Neural progenitor cell (in vitro differentiated cells): ENCODE data around the gene VARS2. TPM values are rescaled to one million over a fixed set of nuclear protein-coding genes. Genes with fewer than 3 reads are reported as not detected.
A peak's percentile ranks its signal among the peaks of the same experiment; 100 is the strongest.

Source experiments
- DNase-seq: peaks from one replicate; pipeline ENCODE4 v3.0.0-alpha.2; 2016; ENCODE audit warnings: low spot score
- H2AFZ ChIP-seq: fragments of 200-600 bp; sonication (generic); replicated peaks from 2 replicates; pipeline ENCODE4 v1.6.1; 2016; ENCODE audit warnings: antibody characterized with exemption
- H3F3A ChIP-seq: fragments of 200-600 bp; sonication (generic); 2 replicates; pipeline ENCODE4 v1.6.1; 2016; ENCODE audit warnings: antibody characterized with exemption, low read depth
- H3K27ac ChIP-seq: fragments of 200-600 bp; sonication (generic); 2 replicates; pipeline ENCODE4 v1.5.1; 2016; ENCODE audit warnings: mild to moderate bottlenecking
- H3K27me3 ChIP-seq: fragments of 200-600 bp; sonication (generic); 2 replicates; pipeline ENCODE4 v1.6.1; 2016; ENCODE audit warnings: mild to moderate bottlenecking, moderate library complexity
- H3K36me3 ChIP-seq: fragments of 200-600 bp; sonication (generic); 2 replicates; pipeline ENCODE4 v1.5.1; 2016
- H3K4me1 ChIP-seq: fragments of 200-600 bp; sonication (generic); 2 replicates; pipeline ENCODE4 v1.6.1; 2016; ENCODE audit warnings: mixed run types
- H3K4me2 ChIP-seq: fragments of 200-600 bp; sonication (generic); 2 replicates; pipeline ENCODE4 v1.6.1; 2016
- H3K4me3 ChIP-seq: fragments of 200-600 bp; sonication (generic); 2 replicates; pipeline ENCODE4 v1.5.1; 2016
- H3K79me2 ChIP-seq: fragments of 200-600 bp; sonication (generic); 2 replicates; pipeline ENCODE4 v1.6.1; 2016; ENCODE audit warnings: low read depth
- H3K9ac ChIP-seq: fragments of 200-600 bp; sonication (generic); 2 replicates; pipeline ENCODE4 v1.6.1; 2016
- H3K9me3 ChIP-seq: fragments of 200-600 bp; sonication (generic); 2 replicates; pipeline ENCODE4 v1.5.1; 2016; ENCODE audit warnings: low read depth
- H4K20me1 ChIP-seq: fragments of 200-600 bp; sonication (generic); 2 replicates; pipeline ENCODE4 v1.6.1; 2016; ENCODE audit warnings: low read depth
- H3K27ac Mint-ChIP-seq: 3 replicates; pipeline ENCODE4 v1.8.0; 2021; ENCODE audit warnings: mixed read lengths
- H3K27me3 Mint-ChIP-seq: 2 replicates; pipeline ENCODE4 v1.8.0; 2022; ENCODE audit warnings: low read depth, mild to moderate bottlenecking, inconsistent platforms, moderate library complexity, mixed read lengths; ENCODE audit not compliant: insufficient read depth
- H3K36me3 Mint-ChIP-seq: 3 replicates; pipeline ENCODE4 v1.8.0; 2021; ENCODE audit warnings: mixed read lengths
- H3K4me1 Mint-ChIP-seq: 3 replicates; pipeline ENCODE4 v1.8.0; 2021; ENCODE audit warnings: mixed read lengths
- H3K4me3 Mint-ChIP-seq: 3 replicates; pipeline ENCODE4 v1.8.0; 2021; ENCODE audit warnings: mild to moderate bottlenecking, moderate library complexity, mixed read lengths
- H3K9me3 Mint-ChIP-seq: 3 replicates; pipeline ENCODE4 v1.8.0; 2020; ENCODE audit warnings: mixed read lengths
- EZH2 ChIP-seq: fragments of 200-600 bp; sonication (generic); IDR thresholded peaks from 2 replicates; pipeline ENCODE4 v1.6.1; 2017; ENCODE audit warnings: antibody characterized with exemption, mild to moderate bottlenecking, moderate library complexity
- EZH2phosphoT487 ChIP-seq: fragments of 200-600 bp; sonication (generic); IDR thresholded peaks from 2 replicates; pipeline ENCODE4 v1.6.1; 2017; ENCODE audit warnings: antibody characterized with exemption
- microRNA-seq: library from miRNA; unstranded; fragments of <30 nt; microRNA quantifications from one replicate; pipeline ENCODE4, GENCODE V29; 2016
- small RNA-seq: library from RNA; depleted of rRNA; stranded (forward); fragments of <200 nt; gene quantifications from one replicate; pipeline ENCODE3, GENCODE V24; 2015
- total RNA-seq: library from RNA; depleted of rRNA; stranded (reverse); fragments of >200 nt; gene quantifications from 2 replicates; pipeline ENCODE4 v1.2.3, GENCODE V29; 2015; ENCODE audit warnings: low replicate concordance
- TF ChIP-seq, protein P1 (sequence below): fragments of 200-600 bp; sonication (generic); IDR thresholded peaks from 2 replicates; pipeline ENCODE4 v1.5.1; 2017; ENCODE audit warnings: antibody characterized with exemption, mild to moderate bottlenecking

Gene VARS2
- total RNA-seq, 1 donor from 2014 or later = 21.5 TPM

DNA sequence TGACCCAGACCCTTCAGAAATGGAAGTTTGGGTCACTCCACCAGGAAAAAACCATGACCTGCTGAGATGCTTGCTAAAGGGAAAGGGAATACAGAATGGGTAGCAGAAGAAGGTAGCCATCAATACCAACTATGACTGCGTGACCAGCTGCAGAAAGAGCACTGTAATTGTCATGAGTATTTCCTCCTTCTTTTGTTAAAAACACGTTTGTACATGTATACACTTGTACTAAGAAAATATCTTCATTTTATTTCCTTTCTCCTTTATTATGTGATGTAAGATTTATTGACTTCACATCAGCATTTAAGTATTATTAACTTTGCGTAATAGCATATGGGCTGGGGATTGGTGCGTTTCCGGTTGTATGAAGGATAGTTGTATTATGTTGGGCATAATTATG lies 56.9 kb downstream of the VARS2 start:
- H3K4me1 Mint-ChIP-seq = no peaks in the 10 kb centered on the region
- TF ChIP-seq, protein P1, sequence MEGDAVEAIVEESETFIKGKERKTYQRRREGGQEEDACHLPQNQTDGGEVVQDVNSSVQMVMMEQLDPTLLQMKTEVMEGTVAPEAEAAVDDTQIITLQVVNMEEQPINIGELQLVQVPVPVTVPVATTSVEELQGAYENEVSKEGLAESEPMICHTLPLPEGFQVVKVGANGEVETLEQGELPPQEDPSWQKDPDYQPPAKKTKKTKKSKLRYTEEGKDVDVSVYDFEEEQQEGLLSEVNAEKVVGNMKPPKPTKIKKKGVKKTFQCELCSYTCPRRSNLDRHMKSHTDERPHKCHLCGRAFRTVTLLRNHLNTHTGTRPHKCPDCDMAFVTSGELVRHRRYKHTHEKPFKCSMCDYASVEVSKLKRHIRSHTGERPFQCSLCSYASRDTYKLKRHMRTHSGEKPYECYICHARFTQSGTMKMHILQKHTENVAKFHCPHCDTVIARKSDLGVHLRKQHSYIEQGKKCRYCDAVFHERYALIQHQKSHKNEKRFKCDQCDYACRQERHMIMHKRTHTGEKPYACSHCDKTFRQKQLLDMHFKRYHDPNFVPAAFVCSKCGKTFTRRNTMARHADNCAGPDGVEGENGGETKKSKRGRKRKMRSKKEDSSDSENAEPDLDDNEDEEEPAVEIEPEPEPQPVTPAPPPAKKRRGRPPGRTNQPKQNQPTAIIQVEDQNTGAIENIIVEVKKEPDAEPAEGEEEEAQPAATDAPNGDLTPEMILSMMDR = no peak
- TF ChIP-seq EZH2 (no peak), EZH2phosphoT487 (no peak)
- peaks cover 3% of the 10 kb centered on the region for H3K27me3 Mint-ChIP-seq

DNA sequence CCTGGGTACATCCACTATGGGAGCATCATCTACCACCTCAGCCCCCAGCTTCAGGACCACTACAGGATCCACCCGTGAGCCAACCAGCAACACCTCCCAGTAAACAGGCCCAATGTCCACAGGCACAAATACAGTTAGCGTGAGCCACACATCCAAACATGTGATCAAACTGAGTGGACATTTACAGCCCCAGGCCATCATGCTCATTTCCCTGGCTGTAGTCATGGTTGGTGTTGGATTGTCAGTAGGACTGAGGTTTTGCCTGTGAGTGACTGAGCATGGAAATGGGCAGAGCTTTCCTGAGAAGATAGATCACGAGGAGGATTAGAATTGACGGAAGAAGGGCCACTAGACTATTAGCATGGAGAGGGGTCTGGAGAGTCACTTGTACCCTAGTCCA lies 58.8 kb downstream of the VARS2 start:
- no peaks in the 10 kb centered on the region for H3K27me3 ChIP-seq
- TF ChIP-seq EZH2phosphoT487 = no peak
- TF ChIP-seq, protein P1 = no peak
- TF ChIP-seq EZH2 = no peak
- no peaks in the 10 kb centered on the region for H3K4me1 ChIP-seq
- no peaks in the 10 kb centered on the region for H3K36me3 ChIP-seq
- Mint-ChIP-seq H3K4me1 (no peaks in the 10 kb centered on the region), H3K9me3 (no peaks in the 10 kb centered on the region), H3K4me3 (no peak overlapping the region), H3K27ac (no peak overlapping the region), H3K27me3 (peaks cover 5% of the 10 kb centered on the region), H3K36me3 (no peaks in the 10 kb centered on the region)
- H4K20me1 ChIP-seq = no peaks in the 10 kb centered on the region
- no peaks in the 10 kb centered on the region for H3K79me2 ChIP-seq
- H3K4me2 ChIP-seq = no peak overlapping the region
- H3F3A ChIP-seq = no peaks in the 10 kb centered on the region
- H3K9me3 ChIP-seq = no peaks in the 10 kb centered on the region
- no peak overlapping the region for H2AFZ ChIP-seq
- H3K4me3 ChIP-seq = no peak overlapping the region
- H3K27ac ChIP-seq = no peak overlapping the region
- no peak overlapping the region for H3K9ac ChIP-seq
- DNase-seq = no peak

More for the DNA sequence above, 56.9 kb downstream of the VARS2 start:
- Histone ChIP-seq H3K27me3 (no peaks in the 10 kb centered on the region), H3K79me2 (no peaks in the 10 kb centered on the region), H3K36me3 (no peaks in the 10 kb centered on the region), H3K27ac (no peak overlapping the region), H3K9ac (no peak overlapping the region), H3K4me3 (no peak overlapping the region), H3F3A (no peaks in the 10 kb centered on the region), H4K20me1 (no peaks in the 10 kb centered on the region), H3K4me2 (no peak overlapping the region), H3K9me3 (no peaks in the 10 kb centered on the region), H3K4me1 (no peaks in the 10 kb centered on the region), H2AFZ (no peak overlapping the region)
- peaks cover 2% of the 10 kb centered on the region for H3K9me3 Mint-ChIP-seq
- no peak overlapping the region for H3K27ac Mint-ChIP-seq
- DNase-seq = no peak
- no peaks in the 10 kb centered on the region for H3K36me3 Mint-ChIP-seq
- H3K4me3 Mint-ChIP-seq = no peak overlapping the region

- Histone ChIP-seq H3K9ac (no peak overlapping the region), H3K27me3 (no peaks in the 10 kb centered on the region), H3K4me3 (no peak overlapping the region), H2AFZ (no peak overlapping the region), H3K4me1 (no peaks in the 10 kb centered on the region), H3F3A (no peaks in the 10 kb centered on the region), H3K79me2 (no peaks in the 10 kb centered on the region), H3K27ac (no peak overlapping the region), H4K20me1 (no peaks in the 10 kb centered on the region), H3K9me3 (no peaks in the 10 kb centered on the region), H3K4me2 (no peak overlapping the region), H3K36me3 (no peaks in the 10 kb centered on the region)
- Mint-ChIP-seq H3K36me3 (no peaks in the 10 kb centered on the region), H3K4me1 (no peaks in the 10 kb centered on the region), H3K27me3 (peaks cover 5% of the 10 kb centered on the region), H3K4me3 (no peak overlapping the region), H3K27ac (no peak overlapping the region), H3K9me3 (no peaks in the 10 kb centered on the region)
- TF ChIP-seq, protein P1 = no peak
- no peak for TF ChIP-seq EZH2phosphoT487
- no peak for TF ChIP-seq EZH2
- DNase-seq = peak; percentile 12
Observed at GRCh38 chr6:30974490-30975252, 60.6 kb downstream of the VARS2 start.

Small RNA genes lying within 50 kb of the gene (microRNA-seq; reads per million reads assigned to microRNA genes)
- gene MIR4640 = 0.91 reads per million

Small RNA genes lying within 50 kb of the gene (small RNA-seq; reads per million reads assigned to genes)
- gene RF00019 = not detected

Other genes with a start within 250 kb of the VARS2 start
- 17.6 and 29.2 TPM in 2 replicates for gene DHX16, start 241.2 kb upstream of the VARS2 start, total RNA-seq
- gene PPP1R18, start 227.6 kb upstream of the VARS2 start, total RNA-seq = 10.2 and 25.4 TPM in 2 replicates
- gene NRM, start 223.3 kb upstream of the VARS2 start, total RNA-seq = 12.4 and 38.3 TPM in 2 replicates
- gene MDC1, start 197.0 kb upstream of the VARS2 start, total RNA-seq = 22.6 and 29.5 TPM in 2 replicates
- gene TUBB, start 193.9 kb upstream of the VARS2 start, total RNA-seq = 1,479 and 2,270 TPM in 2 replicates
- 80.3 and 96.9 TPM in 2 replicates for gene FLOT1, start 171.6 kb upstream of the VARS2 start, total RNA-seq
- 2.0 and 7.1 TPM in 2 replicates for gene IER3, start 169.7 kb upstream of the VARS2 start, total RNA-seq
- gene DDR1, start 29.7 kb upstream of the VARS2 start, total RNA-seq = 85.3 and 234 TPM in 2 replicates
- 29.2 and 50.0 TPM in 2 replicates for gene GTF2H4, start 6.0 kb upstream of the VARS2 start, total RNA-seq
- gene SFTA2, start 17.9 kb downstream of the VARS2 start, total RNA-seq = not detected in 2 replicates
- gene MUCL3, start 26.7 kb downstream of the VARS2 start, total RNA-seq = 0.03 TPM in 1 of 2 replicates, not detected in the other
- gene MUC21, start 69.5 kb downstream of the VARS2 start, total RNA-seq = not detected in 2 replicates
- gene MUC22, start 96.2 kb downstream of the VARS2 start, total RNA-seq = 0.03 TPM in 1 of 2 replicates, not detected in the other
- gene C6orf15, start 198.3 kb downstream of the VARS2 start, total RNA-seq = not detected in 2 replicates
- not detected in 2 replicates for gene PSORS1C1, start 200.6 kb downstream of the VARS2 start, total RNA-seq
- not detected in 2 replicates for gene CDSN, start 206.2 kb downstream of the VARS2 start, total RNA-seq
- gene PSORS1C2, start 224.8 kb downstream of the VARS2 start, total RNA-seq = not detected in 2 replicates
- gene CCHCR1, start 243.6 kb downstream of the VARS2 start, total RNA-seq = 23.2 and 54.9 TPM in 2 replicates
- gene TCF19, start 244.4 kb downstream of the VARS2 start, total RNA-seq = 6.2 and 9.5 TPM in 2 replicates